Kidney (tissue), 14 donors: Measurements from ENCODE around the gene FDCSP. TPM values are rescaled to one million over a fixed set of nuclear protein-coding genes. Genes with fewer than 3 reads are reported as not detected.

Experiments used
- DNase-seq, 5 donors: peaks; one replicate each; pipeline ENCODE4 v3.0.0-alpha.2; 2013 to 2020
- FAIRE-seq: peaks from 2 replicates; lab custom pipeline; 2012; peaks lifted over from hg19 to GRCh38; lab: Jason Lieb, UNC
- H3K27ac ChIP-seq, 2 donors: one replicate each; pipeline ENCODE4 v1.7.0; 2013; ENCODE audit warnings: low read depth in 2 of 2, low read length in 2 of 2, inconsistent platforms in 1 of 2
- H3K27me3 ChIP-seq: one replicate; pipeline ENCODE4 v1.7.1; 2013; ENCODE audit warnings: low read length, inconsistent platforms; ENCODE audit not compliant: control insufficient read depth, insufficient read depth
- H3K36me3 ChIP-seq, 3 donors: one replicate each; pipeline versions ENCODE4 v1.7.0 to v1.7.1; 2013; ENCODE audit warnings: low read length in 3 of 3, control low read depth in 1 of 3, inconsistent platforms in 1 of 3; ENCODE audit not compliant: insufficient read depth in 3 of 3, control insufficient read depth in 2 of 3
- H3K4me1 ChIP-seq, 3 donors: one replicate each; pipeline versions ENCODE4 v1.7.0 to v1.7.1; 2013; ENCODE audit warnings: low read length in 3 of 3, inconsistent platforms in 1 of 3, low read depth in 1 of 3; ENCODE audit not compliant: control insufficient read depth in 2 of 3, insufficient read depth in 2 of 3
- H3K4me3 ChIP-seq, 3 donors: one replicate each; pipeline versions ENCODE4 v1.7.0 to v1.8.1; 2013; ENCODE audit warnings: low read length in 3 of 3, control low read depth in 1 of 3, inconsistent platforms in 1 of 3
- H3K9ac ChIP-seq, 3 donors: one replicate each; pipeline versions ENCODE4 v1.7.0 to v1.7.1; 2013; ENCODE audit warnings: low read length in 3 of 3, control low read depth in 1 of 3, inconsistent platforms in 1 of 3
- H3K9me3 ChIP-seq, 3 donors: one replicate each; pipeline versions ENCODE4 v1.7.0 to v1.7.1; 2013; ENCODE audit warnings: low read length in 3 of 3, control low read depth in 1 of 3, inconsistent platforms in 1 of 3; ENCODE audit not compliant: control insufficient read depth in 2 of 3, insufficient read depth in 1 of 3
- CTCF ChIP-seq: IDR thresholded peaks from 3 replicates; pipeline ENCODE4 v1.5.1; 2012; ENCODE audit warnings: mild to moderate bottlenecking, moderate library complexity, borderline replicate concordance; ENCODE audit not compliant: insufficient read depth; ENCODE audit errors: extremely low read depth
- intact Hi-C: fragments of 100-400 bp; cut with DNase I; formaldehyde crosslinking; loops from one replicate; pipeline ENCODE4 v1.11.1; 2022
- polyA plus RNA-seq: library from polyadenylated mRNA; stranded (reverse); fragments of 350-450 nt; fragmentation: Illumina TruSeq; extraction: RNeasy Lipid Tissue Mini Kit (QIAGEN cat#74804); gene quantifications from one replicate; pipeline ENCODE4 v1.2.3, GENCODE V29; 2014; ENCODE audit warnings: low read depth, low replicate concordance; ENCODE audit not compliant: insufficient read depth
- total RNA-seq: library from RNA; stranded (reverse); fragmentation: NEBNext Ultra II Directional; extraction: Animal tissue kit (Norgen Biotek cat#: 25700); gene quantifications from one replicate; pipeline ENCODE4 v1.2.1, GENCODE V29; 2021
- donor health status: control.
- donor health status: control.
- donor health status: control.
- donor health status: control.
- donor health status: control.
- donor health status: DM: yes; HTN: yes; CAD: no.
- donor health status: Normal renal cell carcinoma (clear cell type).

Gene FDCSP
- total and polyA plus RNA-seq, 2 donors from 2014 or later, result 0.50 TPM; not detected in 1

GRCh38 chr4:70190579-70190978, 35.3 kb upstream of the FDCSP start:
- Histone ChIP-seq H3K27ac (no peak overlapping the region), H3K27me3 (no peaks in the 10 kb centered on the region), H3K9me3 (no peaks in the 10 kb centered on the region), H3K4me3 (no peak overlapping the region), H3K9ac (no peak overlapping the region), H3K36me3 (no peaks in the 10 kb centered on the region), H3K4me1 (no peaks in the 10 kb centered on the region)
- intact Hi-C loops, result no loop called here
- no peak for TF ChIP-seq CTCF
- FAIRE-seq (no peak), DNase-seq (no peak)

- Histone ChIP-seq H3K9me3 (no peaks in the 10 kb centered on the region), H3K27me3 (no peaks in the 10 kb centered on the region), H3K36me3 (no peaks in the 10 kb centered on the region), H3K9ac (no peak overlapping the region), H3K4me1 (no peaks in the 10 kb centered on the region), H3K27ac (no peak overlapping the region), H3K4me3 (no peak overlapping the region)
- DNase-seq (peak in 1 of 5 donors; percentile 19), FAIRE-seq (no peak)
- intact Hi-C loops, result no loop called here
- no peak for TF ChIP-seq CTCF
Measured at GRCh38 chr4:70191647-70192046, 34.3 kb upstream of the FDCSP start.

- H3K9ac ChIP-seq, result no peak overlapping the region
- TF ChIP-seq CTCF, result no peak
- DNase-seq (no peak), FAIRE-seq (no peak)
- H3K4me1 ChIP-seq, result no peaks in the 10 kb centered on the region
- no peak overlapping the region for H3K4me3 ChIP-seq
- no peaks in the 10 kb centered on the region for H3K27me3 ChIP-seq
- intact Hi-C loops, result no loop called here
- H3K9me3 ChIP-seq, result no peaks in the 10 kb centered on the region
- H3K36me3 ChIP-seq, result no peaks in the 10 kb centered on the region
- no peak overlapping the region for H3K27ac ChIP-seq
Measured at GRCh38 chr4:70192895-70193294, 33.0 kb upstream of the FDCSP start.

GRCh38 chr4:70195425-70195824, 30.5 kb upstream of the FDCSP start, which contains the start of gene ODAM:
Gene ODAM, plus strand, starts transcription at chr4:70195725. Its CDS starts 819 bp downstream, at chr4:70196544.
- no peaks in the 10 kb centered on the region for H3K36me3 ChIP-seq
- no peaks in the 10 kb centered on the region for H3K4me1 ChIP-seq
- H3K9me3 ChIP-seq, result no peaks in the 10 kb centered on the region
- intact Hi-C loops, result no loop called here
- no peaks in the 10 kb centered on the region for H3K27me3 ChIP-seq
- H3K27ac ChIP-seq, result no peak within 1 kb of the TSS
- H3K9ac ChIP-seq, result no peak within 1 kb of the TSS
- H3K4me3 ChIP-seq, result no peak within 1 kb of the TSS
- DNase-seq (no peak), FAIRE-seq (no peak)
- no peak for TF ChIP-seq CTCF
